Fibroblast of pulmonary artery (primary cell): Measurements from ENCODE around the gene NKD2.

Experiments used
- DNase-seq: peaks from one replicate; pipeline ENCODE4 v3.0.0-alpha.2; 2010; ENCODE audit warnings: low read depth
- H3K4me3 ChIP-seq: replicated peaks from 2 replicates; pipeline ENCODE4 v1.5.1; 2011; ENCODE audit warnings: low read depth, mild to moderate bottlenecking, control low read depth, low read length, moderate library complexity
- TF ChIP-seq, protein P1 (sequence below): IDR thresholded peaks from 2 replicates; pipeline ENCODE4 v1.5.1; 2011; ENCODE audit warnings: mild to moderate bottlenecking, control low read depth, low read length, inconsistent platforms; ENCODE audit errors: missing control alignments

Gene NKD2

DNA sequence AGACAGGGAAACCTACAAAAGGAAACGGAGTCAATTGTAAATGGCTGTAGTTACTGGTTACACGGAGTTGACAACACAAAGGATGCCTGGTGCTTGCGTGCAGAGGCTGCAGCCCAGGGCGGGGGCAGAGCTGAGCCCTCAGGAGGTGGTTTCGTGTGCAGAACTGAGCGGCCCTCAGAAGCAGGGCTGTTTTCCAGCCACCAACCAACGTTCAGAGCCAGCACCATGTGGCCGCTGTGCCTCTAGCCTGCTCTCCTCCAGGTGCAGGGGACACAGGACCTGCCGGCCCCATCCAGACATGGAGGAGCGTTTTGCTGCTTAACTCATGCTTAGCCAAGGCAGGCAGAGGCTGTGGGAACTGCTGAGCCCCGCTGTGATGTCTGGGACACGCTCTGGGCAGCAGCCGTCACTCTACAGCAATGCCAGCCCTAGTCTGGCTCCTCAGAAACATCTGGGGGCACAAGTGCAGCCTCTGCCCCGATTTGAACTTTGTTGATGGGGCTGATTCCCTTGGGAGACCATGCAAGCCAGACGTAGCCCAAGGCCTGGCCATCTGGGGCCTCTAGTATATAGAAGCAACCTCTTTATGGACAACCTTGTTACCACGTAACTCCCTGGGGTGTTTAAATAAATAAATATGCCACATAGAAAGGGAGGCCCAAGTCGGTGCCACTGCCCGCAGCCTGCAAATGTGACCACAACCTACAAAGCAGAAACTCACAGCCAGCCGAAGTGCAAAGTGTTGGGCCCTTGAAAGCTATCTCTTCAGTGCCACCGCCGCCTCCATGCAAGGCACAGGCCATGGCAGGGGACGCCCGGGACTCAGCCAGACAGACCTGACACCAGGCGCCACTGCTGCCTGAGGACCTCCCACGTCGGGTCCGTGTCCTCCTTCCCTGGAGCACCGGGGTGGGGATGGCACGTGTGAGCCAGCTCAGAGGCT is 42.1 kb downstream of the NKD2 start:
- TF ChIP-seq, protein P1, sequence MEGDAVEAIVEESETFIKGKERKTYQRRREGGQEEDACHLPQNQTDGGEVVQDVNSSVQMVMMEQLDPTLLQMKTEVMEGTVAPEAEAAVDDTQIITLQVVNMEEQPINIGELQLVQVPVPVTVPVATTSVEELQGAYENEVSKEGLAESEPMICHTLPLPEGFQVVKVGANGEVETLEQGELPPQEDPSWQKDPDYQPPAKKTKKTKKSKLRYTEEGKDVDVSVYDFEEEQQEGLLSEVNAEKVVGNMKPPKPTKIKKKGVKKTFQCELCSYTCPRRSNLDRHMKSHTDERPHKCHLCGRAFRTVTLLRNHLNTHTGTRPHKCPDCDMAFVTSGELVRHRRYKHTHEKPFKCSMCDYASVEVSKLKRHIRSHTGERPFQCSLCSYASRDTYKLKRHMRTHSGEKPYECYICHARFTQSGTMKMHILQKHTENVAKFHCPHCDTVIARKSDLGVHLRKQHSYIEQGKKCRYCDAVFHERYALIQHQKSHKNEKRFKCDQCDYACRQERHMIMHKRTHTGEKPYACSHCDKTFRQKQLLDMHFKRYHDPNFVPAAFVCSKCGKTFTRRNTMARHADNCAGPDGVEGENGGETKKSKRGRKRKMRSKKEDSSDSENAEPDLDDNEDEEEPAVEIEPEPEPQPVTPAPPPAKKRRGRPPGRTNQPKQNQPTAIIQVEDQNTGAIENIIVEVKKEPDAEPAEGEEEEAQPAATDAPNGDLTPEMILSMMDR, result no peak
- DNase-seq, result no peak
- no peak overlapping the region for H3K4me3 ChIP-seq

DNA sequence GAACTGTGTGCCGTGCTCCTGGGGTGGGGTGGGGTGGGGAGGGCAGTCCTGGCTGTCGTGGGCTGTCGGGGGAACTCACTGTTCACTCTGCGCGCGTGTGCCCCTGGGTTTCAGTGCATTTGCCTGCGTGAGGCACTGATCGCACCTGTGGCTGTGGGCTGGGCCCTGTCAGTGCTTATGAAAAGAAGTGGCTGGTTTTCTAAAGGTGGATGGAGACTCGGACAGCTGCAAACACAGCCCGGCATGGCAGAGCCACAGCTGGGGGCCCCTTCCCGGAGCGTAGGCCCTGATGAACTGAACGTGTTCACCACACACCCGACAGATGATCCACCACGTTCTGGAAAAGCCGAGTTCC is 42.7 kb downstream of the NKD2 start:
- no peak for DNase-seq
- no peak overlapping the region for H3K4me3 ChIP-seq

DNA sequence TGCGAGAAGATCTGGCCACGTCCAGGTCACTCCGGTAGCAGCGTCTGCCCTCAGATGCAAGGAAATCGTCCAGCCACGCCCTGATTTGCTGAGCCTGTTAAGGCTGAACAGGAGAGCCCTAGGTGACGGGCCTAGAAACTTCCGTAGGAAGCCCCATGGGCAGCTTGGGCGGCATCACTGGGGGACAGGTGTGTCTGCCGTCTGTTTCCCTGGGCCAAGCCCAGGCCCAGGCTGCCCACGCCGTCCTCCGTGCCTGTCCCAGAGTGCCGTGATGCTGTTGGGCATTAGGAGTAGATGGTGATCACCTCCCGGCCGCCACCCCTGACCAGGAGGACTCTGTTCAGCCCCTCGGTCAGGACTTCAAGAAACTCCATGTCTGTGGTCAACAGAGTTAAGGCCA is 43.5 kb downstream of the NKD2 start:
- TF ChIP-seq, protein P1, result no peak
- H3K4me3 ChIP-seq, result no peak overlapping the region

More for the DNA sequence above, 42.7 kb downstream of the NKD2 start:
- TF ChIP-seq, protein P1, result no peak

DNA sequence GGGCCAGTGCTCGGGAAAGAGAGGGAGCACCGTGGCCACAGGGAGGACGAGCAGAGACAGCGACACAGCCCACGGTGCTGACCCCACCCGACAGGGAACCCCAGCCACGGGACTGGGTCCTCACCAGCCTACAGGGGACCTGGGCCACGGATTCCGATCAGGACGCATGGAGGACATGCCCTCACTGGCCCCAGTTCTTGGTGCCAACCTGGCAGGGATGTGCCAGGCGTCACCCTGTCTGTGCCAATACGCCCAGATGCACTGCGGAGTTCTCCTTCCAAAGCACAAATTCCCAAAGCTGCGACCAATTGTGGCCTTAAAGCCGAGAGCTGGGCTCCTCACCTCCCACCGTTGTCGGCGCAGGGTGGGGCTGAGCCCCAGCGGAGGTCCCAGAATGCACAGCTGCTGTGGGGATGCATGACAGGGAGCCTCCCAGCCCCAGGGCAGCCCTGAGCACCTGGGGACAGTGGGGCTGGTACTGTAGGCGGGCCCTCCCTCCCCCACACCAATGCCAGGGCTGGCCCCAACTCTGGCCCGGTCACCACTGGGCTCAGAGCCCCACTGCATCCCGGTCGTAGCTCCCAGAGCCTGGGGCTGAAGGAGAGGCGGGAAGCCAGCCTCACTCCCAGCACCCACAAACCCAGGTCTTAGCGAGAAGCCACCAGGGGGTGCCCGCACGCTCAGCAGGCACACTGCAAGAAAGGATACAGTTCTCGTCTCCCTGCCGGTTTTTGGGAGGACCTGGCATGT is 44.2 kb downstream of the NKD2 start:
- TF ChIP-seq, protein P1, result no peak
- no peak for DNase-seq
- no peak overlapping the region for H3K4me3 ChIP-seq

More for the DNA sequence above, 43.5 kb downstream of the NKD2 start:
- DNase-seq, result no peak

DNA sequence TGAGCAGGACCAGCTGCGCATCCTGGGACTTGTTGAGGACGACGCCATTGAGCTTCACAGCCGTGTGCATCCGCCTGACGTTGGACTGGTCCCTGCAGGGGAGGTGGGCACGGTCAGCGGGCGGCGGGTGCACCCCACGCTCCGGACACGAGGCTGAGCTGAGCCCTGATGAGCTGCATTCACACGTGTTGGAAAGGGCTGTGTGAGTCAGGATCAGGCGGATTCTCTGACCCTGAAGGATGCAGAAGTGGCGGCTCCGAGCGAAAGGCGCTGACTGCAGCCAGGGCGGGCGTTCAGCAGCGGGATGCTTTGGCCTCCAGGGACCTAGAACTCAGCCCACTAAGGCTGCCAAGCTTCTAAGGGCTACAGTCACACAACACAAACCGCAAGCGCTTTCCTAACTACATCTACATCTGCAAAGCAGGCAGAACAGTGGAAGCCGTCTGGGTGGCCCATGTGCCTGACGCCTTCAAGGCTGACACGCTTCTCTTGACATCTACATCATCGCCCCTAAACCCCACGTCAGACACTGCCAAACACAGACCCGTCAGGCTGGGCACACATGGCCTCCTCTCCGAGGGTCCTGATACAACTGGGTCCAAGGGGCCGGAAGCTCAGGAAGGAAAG is 44.9 kb downstream of the NKD2 start:
- DNase-seq, result no peak
- TF ChIP-seq, protein P1, result no peak
- no peak overlapping the region for H3K4me3 ChIP-seq

DNA sequence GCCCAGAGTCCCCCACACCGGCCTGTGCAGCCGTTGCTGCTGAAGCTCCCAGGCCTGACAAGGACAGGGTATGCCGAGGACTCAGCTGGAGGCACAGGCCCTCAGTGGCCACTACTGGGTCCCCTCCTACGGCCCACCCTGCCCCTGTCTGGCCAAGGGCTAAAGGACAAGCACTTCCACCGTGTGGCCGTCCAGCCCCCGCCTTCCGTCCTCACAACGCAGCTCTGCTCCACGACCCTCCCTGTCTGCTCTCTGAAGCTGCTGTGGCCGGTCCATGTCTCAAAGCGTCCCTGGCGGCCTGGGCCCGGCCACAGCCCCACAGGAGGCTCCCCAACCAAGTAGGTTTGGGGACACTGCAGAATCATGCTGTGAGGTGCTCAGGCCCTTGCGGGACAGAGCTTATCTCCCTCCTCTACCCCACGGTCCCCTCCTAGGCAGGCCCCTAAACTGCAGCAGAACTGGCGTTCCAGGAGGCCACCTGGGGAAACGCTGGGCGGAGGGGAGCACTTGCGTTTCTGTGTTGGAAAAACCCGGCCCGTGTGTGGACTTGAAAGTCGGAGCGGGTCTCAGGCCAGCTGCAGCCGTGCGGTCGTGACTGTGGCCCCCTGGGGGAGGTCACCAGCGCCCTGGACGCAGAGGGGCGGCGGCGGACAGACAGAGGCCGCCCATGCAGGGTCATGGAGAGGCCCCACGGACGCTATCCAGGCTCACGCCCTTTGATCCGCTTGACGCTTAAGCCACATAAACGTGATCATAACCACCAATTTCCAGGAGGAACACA is 45.6 kb downstream of the NKD2 start:
- no peak overlapping the region for H3K4me3 ChIP-seq
- no peak for DNase-seq
- TF ChIP-seq, protein P1, result no peak
